ENCODE data around the gene ANKRD16.
"Not testable (repeated sequence)": the region's sequence is repeated elsewhere in the genome, so short reads cannot be mapped to it uniquely, and the experiment has no call there.

Gene ANKRD16

DNA sequence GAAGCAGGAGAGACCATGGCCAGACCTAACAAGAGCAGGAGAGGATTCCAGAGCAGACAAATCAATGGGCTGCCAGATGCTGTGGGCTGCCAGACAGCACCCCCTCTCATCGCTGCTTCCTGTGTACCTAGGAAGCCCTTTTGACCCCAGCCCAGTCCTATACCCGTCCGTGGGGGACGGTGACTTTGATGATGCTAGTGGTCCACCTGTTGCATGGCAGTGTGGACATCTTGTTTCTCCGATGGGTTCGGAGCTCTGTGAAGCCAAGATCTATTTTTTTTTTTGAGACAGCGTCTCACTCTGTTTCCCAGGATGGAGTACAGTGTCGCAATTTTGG is 58.3 kb downstream of the ANKRD16 start:
- TF ChIP-seq, protein P1, sequence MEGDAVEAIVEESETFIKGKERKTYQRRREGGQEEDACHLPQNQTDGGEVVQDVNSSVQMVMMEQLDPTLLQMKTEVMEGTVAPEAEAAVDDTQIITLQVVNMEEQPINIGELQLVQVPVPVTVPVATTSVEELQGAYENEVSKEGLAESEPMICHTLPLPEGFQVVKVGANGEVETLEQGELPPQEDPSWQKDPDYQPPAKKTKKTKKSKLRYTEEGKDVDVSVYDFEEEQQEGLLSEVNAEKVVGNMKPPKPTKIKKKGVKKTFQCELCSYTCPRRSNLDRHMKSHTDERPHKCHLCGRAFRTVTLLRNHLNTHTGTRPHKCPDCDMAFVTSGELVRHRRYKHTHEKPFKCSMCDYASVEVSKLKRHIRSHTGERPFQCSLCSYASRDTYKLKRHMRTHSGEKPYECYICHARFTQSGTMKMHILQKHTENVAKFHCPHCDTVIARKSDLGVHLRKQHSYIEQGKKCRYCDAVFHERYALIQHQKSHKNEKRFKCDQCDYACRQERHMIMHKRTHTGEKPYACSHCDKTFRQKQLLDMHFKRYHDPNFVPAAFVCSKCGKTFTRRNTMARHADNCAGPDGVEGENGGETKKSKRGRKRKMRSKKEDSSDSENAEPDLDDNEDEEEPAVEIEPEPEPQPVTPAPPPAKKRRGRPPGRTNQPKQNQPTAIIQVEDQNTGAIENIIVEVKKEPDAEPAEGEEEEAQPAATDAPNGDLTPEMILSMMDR (IDR thresholded peaks at IDR 0.05; ENCODE audit: extremely low read depth, missing control alignments): no peak
- no peak for DNase-seq (ENCODE audit: low spot score)

DNA sequence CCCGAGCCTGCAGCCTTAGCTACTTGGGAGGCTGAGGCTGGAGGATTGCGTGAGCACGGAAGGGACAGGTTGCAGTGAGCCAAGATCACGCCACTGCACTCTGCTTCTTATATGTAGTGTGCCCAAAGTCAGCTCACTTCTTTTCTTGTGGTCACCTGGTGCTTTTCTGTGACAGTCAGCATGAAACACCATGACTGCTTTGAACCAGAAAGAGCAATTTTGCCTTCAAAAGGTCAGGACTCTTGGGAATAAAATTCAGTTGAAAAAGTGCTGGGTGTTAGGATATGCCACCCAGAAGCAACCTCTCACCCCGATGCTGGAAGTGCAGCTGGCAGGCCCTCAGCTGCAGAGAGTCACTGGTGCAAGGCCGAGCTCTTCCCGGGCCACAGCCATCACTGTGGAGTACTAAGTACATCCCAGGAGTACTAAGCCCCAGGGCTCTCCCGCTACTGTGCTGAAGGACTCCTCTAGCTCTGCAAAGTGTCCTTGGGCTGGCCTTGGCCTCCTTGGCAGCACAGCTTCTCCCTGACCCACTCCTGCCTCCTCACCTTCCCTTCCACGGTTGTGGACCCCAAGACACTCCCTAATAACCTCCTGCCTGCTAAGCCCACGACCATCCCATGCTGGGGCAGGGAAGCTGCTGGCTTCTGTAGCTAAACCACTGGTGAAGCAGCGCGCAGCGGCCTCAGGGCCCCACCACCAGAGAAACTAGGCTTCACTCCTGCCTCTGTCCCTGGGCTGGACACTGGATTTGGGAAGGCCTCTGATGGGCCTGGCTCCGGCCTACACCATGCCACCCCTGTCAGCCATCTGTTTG is 58.9 kb downstream of the ANKRD16 start:
- DNase-seq (ENCODE audit: low spot score): no peak
- TF ChIP-seq, protein P1 (IDR thresholded peaks at IDR 0.05; ENCODE audit: extremely low read depth, missing control alignments): no peak

DNA sequence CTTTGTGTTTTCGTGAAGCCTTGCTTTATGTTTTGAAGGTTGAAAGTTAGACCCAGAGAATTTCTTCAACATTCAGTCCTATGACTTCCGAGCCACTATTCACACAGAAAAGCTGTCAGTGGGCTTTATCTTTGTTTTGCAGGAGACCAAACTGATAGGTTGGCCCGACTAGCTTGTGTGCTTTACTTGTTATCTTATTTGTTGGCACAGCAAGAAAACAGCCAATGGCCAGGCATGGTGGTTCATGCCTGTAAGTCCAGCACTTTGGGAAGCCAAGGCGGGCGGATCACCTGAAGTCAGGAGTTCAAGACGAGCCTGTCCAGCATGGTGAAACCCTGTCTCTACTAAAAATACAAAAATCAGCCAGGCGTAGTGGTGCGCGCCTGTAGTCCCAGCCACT is 60.4 kb downstream of the ANKRD16 start:
- TF ChIP-seq, protein P1 (IDR thresholded peaks at IDR 0.05; ENCODE audit: extremely low read depth, missing control alignments): no peak
- no peak for DNase-seq (ENCODE audit: low spot score)

DNA sequence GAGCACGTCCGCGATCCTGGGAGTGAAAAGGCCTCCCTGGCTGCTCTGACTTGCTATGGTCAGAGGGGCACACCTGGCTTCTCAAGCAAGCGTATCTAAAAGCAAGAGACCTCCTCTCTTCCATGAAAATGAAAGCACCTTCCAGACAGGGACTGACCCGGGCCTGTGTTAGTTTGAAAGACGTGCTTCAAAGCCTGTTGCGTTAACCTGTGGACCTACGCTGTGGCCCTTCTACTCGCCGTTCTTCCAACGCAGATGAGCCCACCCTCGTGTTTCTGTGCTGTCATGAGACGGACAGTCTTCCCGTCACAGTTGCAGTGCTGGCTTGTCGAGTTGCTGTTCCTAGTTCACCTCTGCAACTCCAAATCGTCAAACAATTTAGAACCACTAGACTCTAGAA is 61.0 kb downstream of the ANKRD16 start:
- TF ChIP-seq, protein P1 (IDR thresholded peaks at IDR 0.05; ENCODE audit: extremely low read depth, missing control alignments): no peak
- no peak for DNase-seq (ENCODE audit: low spot score)

DNA sequence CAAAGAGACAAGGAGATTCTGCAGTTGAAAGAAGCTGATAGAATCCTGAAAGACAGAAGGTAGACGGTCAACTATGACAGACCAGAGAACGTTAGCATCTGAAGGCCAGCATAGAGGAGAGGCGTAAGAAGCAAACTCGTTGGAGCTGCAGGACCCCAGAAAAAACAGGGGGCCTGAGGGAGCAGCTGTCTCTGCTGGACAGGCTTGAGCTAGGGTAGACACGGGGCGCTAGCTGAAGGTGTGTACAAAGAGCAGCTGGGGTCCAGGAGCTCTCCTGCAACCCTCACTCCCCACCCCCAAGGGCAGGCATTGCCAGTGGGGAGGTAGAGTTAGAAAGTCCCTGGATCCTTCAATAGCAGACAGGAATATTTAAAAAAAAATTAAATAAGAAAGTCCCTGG is 61.9 kb downstream of the ANKRD16 start:
- DNase-seq (ENCODE audit: low spot score): no peak

DNA sequence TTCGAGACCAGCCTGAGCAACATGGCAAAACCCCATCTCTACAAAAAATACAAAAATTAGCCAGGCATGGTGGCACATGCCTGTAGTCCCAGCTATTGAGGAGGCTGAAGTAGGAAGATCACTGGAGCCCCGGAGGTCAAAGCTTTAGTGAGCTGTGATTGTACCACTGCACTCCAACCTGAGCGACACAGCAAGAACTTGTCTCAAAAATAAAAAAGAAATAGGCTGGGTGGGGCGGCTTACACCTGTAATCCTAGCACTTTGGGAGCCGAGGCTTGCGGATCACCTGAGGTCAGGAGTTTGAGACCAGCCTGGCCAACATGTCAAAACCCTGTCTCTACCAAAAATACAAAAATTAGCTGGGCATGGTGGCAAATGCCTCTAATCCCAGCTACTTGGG is 63.2 kb downstream of the ANKRD16 start:
- not testable (repeated sequence) for DNase-seq (ENCODE audit: low spot score)

More for the DNA sequence above, 61.9 kb downstream of the ANKRD16 start:
- TF ChIP-seq, protein P1 (IDR thresholded peaks at IDR 0.05; ENCODE audit: extremely low read depth, missing control alignments): no peak

DNA sequence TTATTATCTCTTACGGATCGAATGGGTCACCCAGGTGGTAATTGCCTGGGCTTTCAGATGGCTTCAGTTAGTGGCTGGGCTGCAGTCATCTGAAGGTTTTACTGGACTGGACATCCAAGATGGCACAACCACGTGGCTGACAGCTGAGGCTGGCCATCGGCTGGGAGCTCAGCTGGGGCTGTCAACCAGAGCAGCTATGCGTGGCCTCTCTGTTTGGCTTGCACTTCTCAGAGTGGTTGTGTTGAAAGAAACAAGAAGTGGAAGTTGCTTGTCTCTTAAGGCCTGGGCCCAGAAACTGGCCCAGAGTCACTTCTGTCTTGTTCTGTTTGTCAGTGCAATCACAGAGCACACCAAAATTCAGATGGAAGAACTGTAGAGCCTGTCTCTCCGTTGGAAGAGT is 70.8 kb downstream of the ANKRD16 start:
- TF ChIP-seq, protein P1 (IDR thresholded peaks at IDR 0.05; ENCODE audit: extremely low read depth, missing control alignments): no peak
- DNase-seq (ENCODE audit: low spot score): peak; percentile 45

DNA sequence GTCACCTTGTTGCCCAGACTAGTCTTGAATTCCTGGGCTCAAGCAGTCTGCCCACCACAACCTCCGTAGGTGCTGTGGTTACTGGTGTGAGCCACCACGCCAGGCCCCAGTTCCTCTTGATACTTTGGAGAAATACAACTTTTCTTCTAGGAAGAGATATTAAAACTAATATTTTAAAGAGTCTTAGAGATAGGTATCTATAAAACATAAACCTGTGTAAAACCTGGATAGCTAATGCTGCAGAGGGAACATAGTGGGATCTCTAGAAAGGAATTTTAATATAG is 71.7 kb downstream of the ANKRD16 start:
- TF ChIP-seq, protein P1 (IDR thresholded peaks at IDR 0.05; ENCODE audit: extremely low read depth, missing control alignments): no peak
- no peak for DNase-seq (ENCODE audit: low spot score)

Data from GM20000 (cell line).